ENCODE results near the gene RBMX2. TPM values are rescaled to one million over a fixed set of nuclear protein-coding genes. Genes with fewer than 3 reads are reported as not detected.
"Not testable (repeated sequence)": the region's sequence is repeated elsewhere in the genome, so short reads cannot be mapped to it uniquely, and the experiment has no call there.

The RBMX2 gene
- polyA plus RNA-seq (ENCODE audit: insufficient read length in 4 of 4): 10 to 100 TPM; 28.1 to 31.7 (median 28.7) TPM

GRCh38 chrX:130401415-130402207, at the start of gene RBMX2:
RBMX2 (plus strand) TSS chrX:130401987; CDS start chrX:130402033, 46 bp downstream.
- DNase-seq (ENCODE audit: low read depth in 4 of 4, low spot score in 3 of 4): peak in 3 of 4 donors; percentile 38 to 51 (median 46)

- not testable (repeated sequence) for DNase-seq (ENCODE audit: low read depth in 4 of 4, low spot score in 3 of 4)
These were observed 49.7 kb upstream of the RBMX2 start for GRCh38 chrX:130352050-130352449.

- no peak for DNase-seq (ENCODE audit: low read depth in 4 of 4, low spot score in 3 of 4)
These were observed 25.7 kb upstream of the RBMX2 start for GRCh38 chrX:130376077-130376476.

- DNase-seq (ENCODE audit: low read depth in 4 of 4, low spot score in 3 of 4): no peak
These were observed 23.6 kb upstream of the RBMX2 start for GRCh38 chrX:130378024-130378669.

- DNase-seq (ENCODE audit: low read depth in 4 of 4, low spot score in 3 of 4): no peak
These were observed 16.3 kb upstream of the RBMX2 start, which contains the start of gene GPR119 for GRCh38 chrX:130385520-130385919. GPR119 (minus strand) TSS chrX:130385674; CDS start chrX:130385447, 227 bp downstream.

GRCh38 chrX:130386408-130386808, 15.4 kb upstream of the RBMX2 start:
- DNase-seq (ENCODE audit: low read depth in 4 of 4, low spot score in 3 of 4): no peak

- peak in 3 of 4 donors; percentile 18 to 40 (median 20) for DNase-seq (ENCODE audit: low read depth in 4 of 4, low spot score in 3 of 4)
These were observed 8.2 kb upstream of the RBMX2 start for GRCh38 chrX:130393451-130394074.

- DNase-seq (ENCODE audit: low read depth in 4 of 4, low spot score in 3 of 4): no peak
These were observed 6.4 kb upstream of the RBMX2 start for GRCh38 chrX:130395341-130395740.

GRCh38 chrX:130402208-130402684, 459 bp downstream of the RBMX2 start:
- no peak for DNase-seq (ENCODE audit: low read depth in 4 of 4, low spot score in 3 of 4)

- DNase-seq (ENCODE audit: low read depth in 4 of 4, low spot score in 3 of 4): no peak
These were observed 11.6 kb downstream of the RBMX2 start for GRCh38 chrX:130413415-130413814.

GRCh38 chrX:130414800-130415199, 13.0 kb downstream of the RBMX2 start:
- no peak for DNase-seq (ENCODE audit: low read depth in 4 of 4, low spot score in 3 of 4)

GRCh38 chrX:130415201-130415600, 13.4 kb downstream of the RBMX2 start:
- DNase-seq (ENCODE audit: low read depth in 4 of 4, low spot score in 3 of 4): no peak

GRCh38 chrX:130416785-130417184, 15.0 kb downstream of the RBMX2 start:
- DNase-seq (ENCODE audit: low read depth in 4 of 4, low spot score in 3 of 4): no peak

GRCh38 chrX:130418066-130418465, 16.3 kb downstream of the RBMX2 start:
- no peak for DNase-seq (ENCODE audit: low read depth in 4 of 4, low spot score in 3 of 4)

GRCh38 chrX:130418740-130419139, 17.0 kb downstream of the RBMX2 start:
- DNase-seq (ENCODE audit: low read depth in 4 of 4, low spot score in 3 of 4): no peak

- DNase-seq (ENCODE audit: low read depth in 4 of 4, low spot score in 3 of 4): no peak
These were observed 17.5 kb downstream of the RBMX2 start for GRCh38 chrX:130419263-130419662.

- no peak for DNase-seq (ENCODE audit: low read depth in 4 of 4, low spot score in 3 of 4)
These were observed 24.7 kb downstream of the RBMX2 start for GRCh38 chrX:130426531-130426930.

GRCh38 chrX:130429236-130429635, 27.4 kb downstream of the RBMX2 start:
- not testable (repeated sequence) for DNase-seq (ENCODE audit: low read depth in 4 of 4, low spot score in 3 of 4)

GRCh38 chrX:130435937-130436336, 34.1 kb downstream of the RBMX2 start:
- DNase-seq (ENCODE audit: low read depth in 4 of 4, low spot score in 3 of 4): no peak

- DNase-seq (ENCODE audit: low read depth in 4 of 4, low spot score in 3 of 4): not testable (repeated sequence)
These were observed 36.2 kb downstream of the RBMX2 start for GRCh38 chrX:130437996-130438395.

GRCh38 chrX:130443875-130444274, 42.1 kb downstream of the RBMX2 start:
- no peak for DNase-seq (ENCODE audit: low read depth in 4 of 4, low spot score in 3 of 4)

Measured in right renal pelvis (tissue), 4 donors.